GM21381 (cell line): Measurements from ENCODE around the gene NFIA.

Source experiments
- ATAC-seq: cut with Tn5 transposase; IDR thresholded peaks from one replicate; pipeline ENCODE4 v1.9.1; 2021; ENCODE audit warnings: mild to moderate bottlenecking, moderate library complexity; ENCODE audit not compliant: unreplicated experiment

NFIA gene

GRCh38 chr1:61501971-61502916 lies 419.9 kb downstream of the NFIA start:
- ATAC-seq = no peak

DNA sequence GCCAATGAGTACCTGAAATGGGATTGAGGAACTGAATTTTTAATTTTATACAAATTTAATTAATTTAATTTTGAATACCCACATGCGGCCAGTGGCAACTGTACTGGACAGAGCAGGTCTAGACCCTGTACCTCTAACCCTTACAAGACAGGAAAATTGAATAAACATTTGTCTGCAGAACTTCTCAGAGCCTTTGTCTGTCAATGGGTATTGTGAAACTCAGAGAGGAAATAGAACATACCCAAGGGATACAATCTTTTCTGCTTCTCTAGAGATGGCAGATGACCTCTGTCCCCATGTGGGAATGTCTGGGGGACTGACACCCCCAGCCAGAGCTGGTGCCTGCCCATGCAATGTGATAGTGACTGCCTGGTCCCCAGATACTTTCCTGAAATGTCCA lies 421.9 kb downstream of the NFIA start:
- no peak for ATAC-seq

GRCh38 chr1:61504852-61505390 lies 422.6 kb downstream of the NFIA start:
- ATAC-seq = no peak

DNA sequence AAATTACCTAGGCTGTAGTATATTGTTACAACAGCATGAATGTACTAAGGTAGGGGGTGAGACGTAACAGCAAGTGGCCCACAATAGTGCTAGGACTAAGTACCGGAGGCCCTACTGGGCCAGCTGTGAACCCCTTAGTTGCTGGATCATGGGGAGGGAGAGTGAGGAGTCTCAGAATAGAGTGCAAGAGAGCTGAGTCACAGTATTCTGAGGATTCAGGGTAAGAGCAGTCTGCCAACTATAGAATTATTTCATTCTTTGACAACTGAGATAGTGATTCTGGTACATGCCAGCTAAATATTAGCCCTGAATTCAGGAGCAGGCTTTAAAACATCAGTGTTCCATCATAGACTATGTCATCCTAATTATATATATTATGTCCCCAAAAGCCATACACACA lies 423.9 kb downstream of the NFIA start:
- no peak for ATAC-seq

- ATAC-seq = no peak
These were observed 424.7 kb downstream of the NFIA start for GRCh38 chr1:61506944-61507500.
